H1 (cell line): Measurements from ENCODE around the gene BRMS1. TPM values are rescaled to one million over a fixed set of nuclear protein-coding genes. Genes with fewer than 3 reads are reported as not detected.

Experiments
- POU5F1 ChIP-seq: IDR thresholded peaks from 2 replicates; pipeline ENCODE4 v1.6.1; 2011; ENCODE audit warnings: low read depth, mild to moderate bottlenecking, low read length, moderate library complexity
- RBBP5 ChIP-seq: IDR thresholded peaks from 2 replicates; pipeline ENCODE4 v1.7.1; 2012; ENCODE audit warnings: low read depth, mild to moderate bottlenecking, inconsistent platforms, low read length, moderate library complexity, borderline replicate concordance
- YY1 ChIP-seq: IDR thresholded peaks from 2 replicates; pipeline ENCODE4 v1.6.1; 2011; ENCODE audit warnings: low read depth, mild to moderate bottlenecking, low read length
- polyA plus RNA-seq, 7 experiments: library from polyadenylated mRNA; depleted of rRNA in 3 of 7; stranded (reverse) in 5 of 7; unstranded in 2 of 7; fragments of >200 nt in 5 of 7; fragments of 200-250 nt in 2 of 7; gene quantifications; 1 replicate in 5 of 7; 2 replicates in 1 of 7; 4 replicates in 1 of 7; pipeline versions ENCODE4 v1.2.1 to v1.2.3, GENCODE V29; 2011 to 2013; ENCODE audit warnings: missing spikeins in 2 of 7, mixed read lengths in 2 of 7
- total RNA-seq: library from RNA; stranded (reverse); fragmentation: NEBNext Ultra II Directional; extraction: Animal tissue kit (Norgen Biotek cat#: 25700); gene quantifications from 2 replicates; pipeline ENCODE4 v1.2.1, GENCODE V29; 2021

Gene BRMS1
- total and polyA plus RNA-seq, 2 of the 8 experiments (the other 6 are each of a cell fraction or from before 2014, with no cell fraction given): 39.2 to 46.1 TPM

DNA sequence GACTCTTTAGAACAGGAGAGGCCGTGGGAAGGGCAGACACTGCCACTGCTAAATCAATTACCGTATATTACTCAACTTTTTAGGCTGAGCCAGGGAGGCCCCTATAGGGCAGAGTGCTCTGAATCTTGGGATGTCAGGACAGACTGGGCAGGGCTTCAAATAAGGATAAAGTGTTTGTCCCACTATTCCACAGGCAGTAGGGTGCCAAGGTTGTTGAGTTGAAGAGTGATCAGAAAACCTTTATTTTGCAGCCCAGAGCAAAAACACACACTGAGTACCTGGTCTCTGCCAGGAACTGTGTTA is 4.1 kb upstream of the BRMS1 start (continued):
- no peak for TF ChIP-seq RBBP5
- TF ChIP-seq YY1: no peak
- no peak for TF ChIP-seq POU5F1
- TF ChIP-seq, all 59 proteins: peak for 0
